Spinal cord (tissue), 10 donors: ENCODE measurements around the gene TMEM174. TPM values are rescaled to one million over a fixed set of nuclear protein-coding genes. Genes with fewer than 3 reads are reported as not detected.

Experiments
- DNase-seq, 6 donors: peaks; one replicate each; pipeline versions ENCODE4 v3.0.0 to v3.0.0-alpha.2; 2013 to 2015; ENCODE audit warnings: low spot score in 6 of 6, low read depth in 4 of 6
- H3K27ac ChIP-seq: one replicate; pipeline ENCODE4 v1.5.1; 2013; ENCODE audit warnings: low read depth, low read length, control low read depth
- H3K27me3 ChIP-seq: one replicate; pipeline ENCODE4 v1.6.1; 2013; ENCODE audit warnings: low read length; ENCODE audit not compliant: control insufficient read depth, insufficient read depth
- H3K36me3 ChIP-seq: one replicate; pipeline ENCODE4 v1.6.1; 2013; ENCODE audit warnings: low read length; ENCODE audit not compliant: control insufficient read depth, insufficient read depth
- H3K4me1 ChIP-seq: one replicate; pipeline ENCODE4 v1.6.1; 2013; ENCODE audit warnings: low read length; ENCODE audit not compliant: control insufficient read depth, insufficient read depth
- H3K4me3 ChIP-seq: one replicate; pipeline ENCODE4 v1.5.1; 2013; ENCODE audit warnings: low read depth, low read length, control low read depth
- H3K9me3 ChIP-seq: one replicate; pipeline ENCODE4 v1.6.1; 2013; ENCODE audit warnings: low read length; ENCODE audit not compliant: control insufficient read depth, insufficient read depth
- WGBS: methylation state at CpG from one replicate; pipeline ENCODE4 v1.1.5; 2013; ENCODE audit warnings: missing lambda C conversion rate; ENCODE audit not compliant: insufficient coverage; 5-methylcytosine and 5-hydroxymethylcytosine counted together
- polyA plus RNA-seq, 2 donors: library from polyadenylated mRNA; unstranded; fragments of 120-200 nt; gene quantifications; one replicate each; pipeline ENCODE4 v1.2.1, GENCODE V29; 2013; ENCODE audit not compliant: insufficient read length in 2 of 2
- total RNA-seq, 2 donors: library from RNA; depleted of rRNA in 1 of 2; stranded (reverse); fragments of 120-200 nt in 1 of 2; fragments of >200 nt in 1 of 2; gene quantifications; one replicate each; pipeline versions ENCODE4 v1.2.3 to v1.2.4, GENCODE V29; 2013 to 2014
- donor health status: healthy.

The TMEM174 gene
- total and polyA plus RNA-seq, 4 donors, result 0.14 TPM; not detected in 3

- no peaks in the 10 kb centered on the region for H3K9me3 ChIP-seq
- H3K4me1 ChIP-seq, result peaks cover 4% of the 10 kb centered on the region
- no peaks in the 10 kb centered on the region for H3K36me3 ChIP-seq
- peak in 2 of 6 donors; percentile 13 to 21 for DNase-seq
- peaks cover 2% of the 10 kb centered on the region for H3K27me3 ChIP-seq
- no peak overlapping the region for H3K4me3 ChIP-seq
- H3K27ac ChIP-seq, result no peak overlapping the region
- WGBS, result 88% methylated on average over 3 of the region's 6 CpGs
These were observed 37.5 kb upstream of the TMEM174 start for GRCh38 chr5:73135429-73136054.

GRCh38 chr5:73136055-73136562, 36.9 kb upstream of the TMEM174 start:
- Histone ChIP-seq H3K27ac (no peak overlapping the region), H3K27me3 (peaks cover 2% of the 10 kb centered on the region), H3K36me3 (no peaks in the 10 kb centered on the region), H3K4me3 (no peak overlapping the region), H3K4me1 (peaks cover 4% of the 10 kb centered on the region), H3K9me3 (no peaks in the 10 kb centered on the region)
- 62% methylated on average over 10 of the region's 15 CpGs for WGBS
- no peak for DNase-seq

GRCh38 chr5:73137563-73138530, 35.1 kb upstream of the TMEM174 start:
- H3K27ac ChIP-seq, result no peak overlapping the region
- no peaks in the 10 kb centered on the region for H3K9me3 ChIP-seq
- H3K36me3 ChIP-seq, result no peaks in the 10 kb centered on the region
- no peak for DNase-seq
- 88% methylated on average over 9 of the region's 10 CpGs for WGBS
- peaks cover 4% of the 10 kb centered on the region for H3K4me1 ChIP-seq
- peaks cover 2% of the 10 kb centered on the region for H3K27me3 ChIP-seq
- no peak overlapping the region for H3K4me3 ChIP-seq

GRCh38 chr5:73139485-73139884, 33.5 kb upstream of the TMEM174 start:
- no peak for DNase-seq
- no peak overlapping the region for H3K27ac ChIP-seq
- H3K9me3 ChIP-seq, result no peaks in the 10 kb centered on the region
- no peaks in the 10 kb centered on the region for H3K36me3 ChIP-seq
- H3K4me3 ChIP-seq, result no peak overlapping the region
- peaks cover 4% of the 10 kb centered on the region for H3K4me1 ChIP-seq
- peaks cover 2% of the 10 kb centered on the region for H3K27me3 ChIP-seq
- WGBS, result 100% methylated on average over 1 of the region's 3 CpGs

- Histone ChIP-seq H3K36me3 (no peaks in the 10 kb centered on the region), H3K9me3 (no peaks in the 10 kb centered on the region), H3K4me1 (peaks cover 2% of the 10 kb centered on the region), H3K4me3 (no peak overlapping the region), H3K27me3 (peaks cover 2% of the 10 kb centered on the region), H3K27ac (no peak overlapping the region)
- DNase-seq, result no peak
- WGBS, result 100% methylated on average over 1 of the region's 1 CpG
These were observed 32.2 kb upstream of the TMEM174 start for GRCh38 chr5:73140801-73141200.

GRCh38 chr5:73142035-73142434, 31.0 kb upstream of the TMEM174 start:
- WGBS, result 80% methylated on average over 3 of the region's 8 CpGs
- no peaks in the 10 kb centered on the region for H3K36me3 ChIP-seq

GRCh38 chr5:73143716-73144115, 29.3 kb upstream of the TMEM174 start:
- no peak overlapping the region for H3K27ac ChIP-seq
- no peak for DNase-seq
- H3K4me1 ChIP-seq, result no peaks in the 10 kb centered on the region
- WGBS, result 92% methylated on average over 4 of the region's 6 CpGs
- no peak overlapping the region for H3K4me3 ChIP-seq
- H3K36me3 ChIP-seq, result no peaks in the 10 kb centered on the region
- no peaks in the 10 kb centered on the region for H3K9me3 ChIP-seq
- no peaks in the 10 kb centered on the region for H3K27me3 ChIP-seq

More at GRCh38 chr5:73142035-73142434, 31.0 kb upstream of the TMEM174 start:
- no peak for DNase-seq
- Histone ChIP-seq H3K9me3 (no peaks in the 10 kb centered on the region), H3K4me3 (no peak overlapping the region), H3K27me3 (peaks cover 2% of the 10 kb centered on the region), H3K4me1 (no peaks in the 10 kb centered on the region), H3K27ac (no peak overlapping the region)

- Histone ChIP-seq H3K27ac (no peak overlapping the region), H3K36me3 (no peaks in the 10 kb centered on the region), H3K4me3 (no peak overlapping the region), H3K27me3 (no peaks in the 10 kb centered on the region), H3K4me1 (no peaks in the 10 kb centered on the region), H3K9me3 (no peaks in the 10 kb centered on the region)
- DNase-seq, result no peak
- no CpG with 5 or more reads among the region's 3 CpGs for WGBS
These were observed 23.5 kb upstream of the TMEM174 start for GRCh38 chr5:73149540-73149939.

- Histone ChIP-seq H3K4me3 (no peak overlapping the region), H3K36me3 (no peaks in the 10 kb centered on the region), H3K9me3 (no peaks in the 10 kb centered on the region), H3K4me1 (peaks cover 4% of the 10 kb centered on the region), H3K27me3 (no peaks in the 10 kb centered on the region), H3K27ac (no peak overlapping the region)
- DNase-seq, result no peak
- 74% methylated on average over 5 of the region's 7 CpGs for WGBS
These were observed 22.1 kb upstream of the TMEM174 start for GRCh38 chr5:73150876-73151275.
